ENCODE results near the gene TRPM5.

DNA sequence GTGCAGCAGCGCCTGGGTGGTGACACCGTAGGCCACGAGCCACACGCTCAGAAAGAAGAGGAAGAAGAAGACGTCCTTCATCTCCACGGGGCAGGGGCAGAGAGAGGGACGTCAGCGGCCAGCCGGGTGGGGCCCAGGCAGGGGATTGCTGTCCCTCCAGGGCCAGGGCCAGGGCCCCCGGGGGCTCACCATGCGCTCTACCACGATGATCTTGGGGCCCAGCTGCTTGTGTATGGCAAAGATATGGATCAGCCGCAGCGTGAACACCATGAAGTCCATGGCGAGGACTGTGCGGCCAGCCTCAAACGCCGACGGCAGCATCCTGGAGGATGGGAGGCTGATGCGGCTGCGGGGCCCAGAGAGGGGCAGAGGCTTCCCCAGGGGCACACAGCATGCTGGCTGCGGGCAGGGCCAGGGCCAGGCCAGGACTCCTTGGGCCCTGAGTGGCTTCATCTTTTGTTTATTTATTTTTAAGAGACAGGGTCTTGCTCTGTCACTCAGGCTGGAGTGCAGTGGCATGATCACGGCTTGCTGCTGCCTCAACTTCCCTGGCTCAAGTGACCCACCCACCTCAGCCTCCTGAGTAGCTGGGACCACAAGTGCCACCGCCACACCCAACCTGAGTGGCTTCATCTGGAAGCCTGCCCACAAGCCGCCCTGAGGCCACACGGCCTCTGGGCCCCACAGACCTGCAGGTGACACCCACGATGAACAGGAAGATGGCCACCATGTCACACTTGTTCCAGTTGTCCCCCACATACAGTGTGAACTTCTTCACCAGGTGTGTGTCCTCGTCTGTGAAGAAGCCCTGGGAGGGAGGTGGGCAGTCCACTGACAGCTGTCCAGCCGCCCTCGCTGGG, 32.6 kb downstream of the TRPM5 start:
- TF ChIP-seq, protein P1, sequence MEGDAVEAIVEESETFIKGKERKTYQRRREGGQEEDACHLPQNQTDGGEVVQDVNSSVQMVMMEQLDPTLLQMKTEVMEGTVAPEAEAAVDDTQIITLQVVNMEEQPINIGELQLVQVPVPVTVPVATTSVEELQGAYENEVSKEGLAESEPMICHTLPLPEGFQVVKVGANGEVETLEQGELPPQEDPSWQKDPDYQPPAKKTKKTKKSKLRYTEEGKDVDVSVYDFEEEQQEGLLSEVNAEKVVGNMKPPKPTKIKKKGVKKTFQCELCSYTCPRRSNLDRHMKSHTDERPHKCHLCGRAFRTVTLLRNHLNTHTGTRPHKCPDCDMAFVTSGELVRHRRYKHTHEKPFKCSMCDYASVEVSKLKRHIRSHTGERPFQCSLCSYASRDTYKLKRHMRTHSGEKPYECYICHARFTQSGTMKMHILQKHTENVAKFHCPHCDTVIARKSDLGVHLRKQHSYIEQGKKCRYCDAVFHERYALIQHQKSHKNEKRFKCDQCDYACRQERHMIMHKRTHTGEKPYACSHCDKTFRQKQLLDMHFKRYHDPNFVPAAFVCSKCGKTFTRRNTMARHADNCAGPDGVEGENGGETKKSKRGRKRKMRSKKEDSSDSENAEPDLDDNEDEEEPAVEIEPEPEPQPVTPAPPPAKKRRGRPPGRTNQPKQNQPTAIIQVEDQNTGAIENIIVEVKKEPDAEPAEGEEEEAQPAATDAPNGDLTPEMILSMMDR (IDR thresholded peaks at IDR 0.05): no peak
- TF ChIP-seq EZH2 (IDR thresholded peaks at IDR 0.05; ENCODE audit: borderline replicate concordance, insufficient read depth, low read depth, low read length, poor library complexity, severe bottlenecking): no peak
